TTC549 (cell line): ENCODE data around the gene MYMK.

Experiments
- FAIRE-seq: peaks from 2 replicates; lab custom pipeline; 2012; peaks lifted over from hg19 to GRCh38; lab: Jason Lieb, UNC

The MYMK gene

DNA sequence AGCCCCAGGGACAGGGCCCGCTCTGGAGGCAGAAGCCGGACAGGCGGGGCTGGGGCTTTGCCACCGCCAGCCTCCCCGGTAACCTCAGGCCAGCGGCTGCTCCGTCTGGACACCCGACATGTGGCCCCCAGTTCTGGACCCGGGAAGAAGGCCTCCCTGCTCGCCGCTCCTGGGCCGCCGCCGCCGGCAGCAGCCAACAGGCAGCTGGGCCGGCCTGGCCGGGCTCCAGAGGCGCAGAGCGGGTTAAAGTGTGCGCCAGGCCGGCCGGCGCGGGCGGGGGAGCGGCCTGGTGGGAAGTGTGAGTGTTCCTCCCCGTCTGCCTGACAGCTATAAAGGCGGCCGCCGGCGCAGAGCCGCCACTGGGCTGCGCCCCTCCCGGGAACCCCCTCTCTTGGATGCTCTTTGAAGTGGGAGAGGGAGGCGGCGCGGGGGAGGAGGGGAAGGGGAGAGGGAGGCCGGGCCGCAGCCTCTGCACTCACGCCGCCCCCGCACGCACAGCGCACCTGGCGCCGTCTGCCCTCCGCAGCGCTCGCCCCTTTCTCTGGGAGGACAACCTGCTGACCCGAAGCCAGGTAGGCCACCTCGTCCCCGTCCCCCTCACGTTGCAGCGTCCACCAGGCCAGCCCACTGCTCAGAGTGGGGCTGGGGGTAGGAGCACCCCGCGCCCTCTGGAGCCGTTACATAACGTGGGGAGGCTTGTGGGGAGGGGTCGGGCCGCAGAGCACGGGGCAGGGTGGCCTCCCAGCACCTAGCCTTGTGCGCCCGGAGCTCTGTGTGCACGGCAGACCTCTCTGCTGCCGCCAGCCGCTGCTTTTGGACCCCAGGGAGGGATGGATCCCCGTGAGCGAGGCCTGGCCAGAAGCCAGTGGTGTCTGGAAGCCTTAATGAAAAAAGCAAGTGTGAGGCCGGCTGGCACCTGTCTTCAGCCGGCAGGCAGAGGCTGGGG is 9.9 kb upstream of the MYMK start, which contains the start of gene ADAMTSL2:
Gene ADAMTSL2, plus strand, starts transcription at position 359 of the 946 bp plus-strand sequence. CDS start 2,009 bp downstream, outside the sequence.
- FAIRE-seq: no peak

DNA sequence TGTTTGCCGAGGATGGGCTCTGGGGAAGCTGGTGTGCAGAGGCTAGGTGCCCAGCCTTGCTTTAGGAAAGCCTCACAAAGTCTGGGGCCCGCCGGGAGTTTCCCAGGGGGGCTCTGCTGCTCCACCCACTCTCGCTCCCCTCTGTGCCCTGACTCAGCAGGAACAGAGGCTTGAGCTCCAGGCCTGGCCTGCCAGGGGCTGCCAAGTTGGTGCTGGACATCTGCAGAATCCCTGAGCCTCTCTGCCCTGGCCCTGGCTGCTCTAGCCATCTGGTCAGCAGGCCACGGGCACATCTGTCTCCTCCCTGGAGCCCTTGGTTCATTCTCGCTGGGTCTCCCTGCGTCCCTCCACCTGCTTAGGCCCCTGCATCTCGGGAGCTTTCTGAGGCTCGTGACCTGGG is 9.1 kb upstream of the MYMK start:
- no peak for FAIRE-seq

DNA sequence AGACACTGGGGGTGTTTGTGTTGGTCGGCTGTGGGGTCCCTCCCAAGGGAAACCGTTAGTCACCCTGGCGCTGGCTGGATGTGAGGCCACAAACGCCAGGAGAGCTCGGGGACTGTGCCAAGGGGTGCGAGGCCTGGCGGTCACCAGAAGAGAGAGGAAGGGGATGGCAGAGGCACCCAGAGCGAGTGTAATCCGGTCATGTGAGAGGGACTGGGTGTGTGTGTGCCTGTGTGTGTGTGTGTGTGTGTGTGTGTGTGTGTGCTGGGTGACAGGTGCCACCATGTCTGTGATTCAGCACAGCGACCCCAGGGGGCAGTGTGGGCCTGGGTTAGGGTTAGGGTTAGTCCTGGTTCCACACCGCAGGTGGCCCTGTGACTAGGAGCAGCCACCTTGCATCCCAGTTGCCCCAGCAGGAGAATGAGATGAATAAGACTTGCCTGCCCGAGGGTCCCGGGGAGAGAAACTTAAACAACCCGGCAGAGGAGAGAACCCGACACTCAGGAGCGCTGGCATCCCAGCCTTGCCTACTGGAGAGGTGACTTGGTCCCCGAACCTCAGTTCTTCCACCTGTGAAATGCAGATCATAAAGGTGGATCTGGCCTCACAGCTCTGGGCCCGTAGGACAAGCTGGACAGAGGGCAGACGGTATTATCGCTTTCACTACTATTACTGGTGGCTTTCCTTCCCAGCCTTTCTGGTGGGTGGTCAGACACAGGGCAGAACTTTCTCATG is 8.3 kb upstream of the MYMK start:
- FAIRE-seq: no peak

DNA sequence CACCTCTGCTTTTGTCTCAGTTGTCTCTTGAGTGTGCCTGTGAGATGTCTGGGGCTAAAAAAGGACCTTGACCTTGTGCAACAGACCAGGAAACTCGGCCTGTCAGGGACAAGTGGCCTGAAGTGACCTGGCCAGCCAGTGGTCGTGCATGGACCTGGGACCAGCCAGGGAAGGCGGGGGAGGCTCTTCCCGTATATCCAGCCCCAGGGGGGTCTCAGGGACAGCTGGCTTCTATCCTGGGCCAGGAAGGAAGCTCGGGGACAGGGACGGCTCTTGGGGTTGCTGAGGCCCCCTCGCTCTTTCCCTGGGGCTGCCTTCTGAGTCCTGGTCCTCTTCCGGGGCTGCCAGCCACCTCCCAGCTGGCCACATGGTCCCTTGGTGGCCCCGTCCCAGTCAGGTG is 6.5 kb upstream of the MYMK start:
- no peak for FAIRE-seq

DNA sequence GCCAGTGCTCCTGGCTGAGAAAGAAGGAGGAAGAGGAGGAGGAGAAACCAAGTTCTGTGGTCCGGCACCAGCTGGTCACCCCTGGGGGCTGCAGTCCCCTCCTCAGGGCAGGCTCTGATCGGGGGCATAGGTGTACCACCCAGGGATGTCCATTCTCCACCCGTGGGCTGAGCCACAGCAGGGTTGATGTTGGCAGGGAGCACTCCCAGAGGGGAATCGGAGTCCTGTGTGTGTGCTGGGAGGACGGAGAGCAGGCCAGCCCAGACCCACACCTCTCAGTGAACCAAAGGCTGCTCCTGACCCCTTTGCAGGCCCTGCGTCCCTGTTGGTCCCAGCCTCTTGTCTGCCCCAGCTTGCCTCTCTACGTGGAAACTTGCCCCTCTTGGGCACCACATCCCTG is 5.1 kb upstream of the MYMK start:
- FAIRE-seq: no peak

DNA sequence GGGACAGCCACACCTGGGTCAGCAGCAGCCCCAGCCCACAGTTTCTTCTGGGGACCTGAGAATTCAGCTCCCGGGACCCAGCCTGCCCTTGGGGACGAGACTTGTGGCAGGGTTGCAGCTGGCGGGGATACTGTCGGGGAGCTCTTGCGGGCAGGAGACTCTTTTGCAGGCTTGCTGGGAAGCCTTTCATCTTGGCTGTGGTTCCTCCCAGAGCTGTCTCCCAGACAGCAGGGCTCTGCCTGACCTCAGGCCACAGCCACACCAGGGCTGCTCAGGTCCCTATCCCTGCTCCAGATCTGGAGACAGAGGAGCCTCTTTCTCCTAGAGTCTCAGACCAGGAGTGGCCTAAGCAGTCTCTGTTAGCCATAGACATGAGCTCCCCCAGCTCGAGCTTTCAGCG is 4.7 kb upstream of the MYMK start:
- no peak for FAIRE-seq

DNA sequence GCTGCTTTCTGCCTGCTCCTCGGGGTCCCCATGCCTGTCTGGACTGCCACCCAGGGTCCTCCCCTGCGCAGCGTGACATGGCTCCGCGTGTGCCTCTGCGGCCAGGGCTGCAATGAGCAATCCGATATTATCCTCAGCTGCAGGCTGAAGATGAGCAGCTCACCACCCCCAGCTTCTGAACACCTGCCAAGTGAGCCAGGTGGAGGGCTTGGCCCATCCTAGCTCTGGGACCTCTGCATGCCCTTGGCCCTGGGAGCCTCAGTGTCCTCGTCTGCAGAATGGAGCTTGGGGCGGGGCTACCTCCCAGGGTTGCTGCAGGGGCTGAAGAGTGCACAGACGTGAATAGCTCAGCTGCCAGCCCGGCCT is 4.1 kb upstream of the MYMK start:
- no peak for FAIRE-seq

DNA sequence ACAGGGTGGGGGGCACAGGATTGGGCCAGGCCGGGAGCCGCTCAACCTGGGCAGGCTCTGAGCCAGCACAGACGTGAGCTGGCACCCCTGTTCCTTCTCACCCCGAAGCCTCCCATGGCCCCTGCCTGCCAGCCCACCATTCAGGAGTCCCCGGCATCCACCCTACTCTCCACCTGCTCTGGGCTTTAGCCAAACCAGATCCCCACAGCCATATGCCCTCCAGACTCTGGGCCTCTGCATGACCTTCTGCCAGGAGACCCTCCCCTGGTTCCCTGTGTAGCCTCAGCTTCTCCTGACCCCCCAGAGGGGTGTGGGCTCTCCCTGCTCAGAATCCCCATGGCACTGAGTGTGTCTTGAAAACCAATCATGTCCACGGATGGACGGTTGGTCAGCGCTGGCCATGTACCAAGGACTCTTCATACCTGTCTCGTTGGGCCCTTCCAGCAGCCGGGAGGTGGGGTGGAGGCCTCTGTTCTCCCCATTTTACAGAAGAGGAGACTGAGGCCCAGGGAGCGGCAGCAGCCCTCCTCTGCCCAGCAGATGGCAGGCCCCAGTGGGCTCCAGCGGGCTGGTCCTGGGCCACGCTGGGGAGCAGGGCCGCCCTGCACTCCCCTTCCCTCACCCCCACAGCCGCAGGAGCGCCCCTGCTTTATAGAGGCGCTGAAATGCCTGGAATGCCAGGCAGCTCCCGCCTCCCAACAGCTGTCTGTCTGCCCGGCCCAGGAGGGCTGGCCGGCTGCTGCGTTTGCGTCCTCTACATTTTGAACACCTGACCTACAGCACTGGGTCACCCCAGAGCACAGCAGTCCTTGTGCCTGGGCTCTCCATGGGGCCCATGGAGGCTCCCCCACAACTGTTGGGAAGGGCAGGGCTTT is 3.5 kb upstream of the MYMK start:
- FAIRE-seq: no peak

DNA sequence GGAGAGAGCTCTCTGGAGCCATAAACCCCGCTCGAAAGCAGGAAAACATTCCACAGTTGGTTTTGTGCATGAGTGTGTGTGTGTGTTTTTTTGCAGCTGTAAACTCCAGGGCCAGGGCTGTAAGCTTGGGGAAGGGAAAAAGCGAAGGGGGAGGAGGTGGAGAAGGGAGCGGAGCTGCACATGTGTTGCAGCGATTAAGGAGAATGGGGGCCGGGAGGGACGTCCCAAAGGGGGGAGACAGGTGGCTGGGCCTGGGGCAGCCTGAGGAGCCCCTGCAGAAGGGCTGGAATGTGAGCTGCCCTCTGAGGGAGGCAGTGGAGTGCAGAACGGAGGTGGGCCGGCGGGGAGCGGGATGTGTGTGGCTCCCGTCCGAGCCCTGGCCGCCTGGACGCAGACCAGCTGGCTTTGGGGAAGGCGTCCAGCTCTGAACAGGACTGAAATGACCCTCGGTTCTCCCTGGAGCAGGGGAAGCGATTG is 2.7 kb upstream of the MYMK start:
- FAIRE-seq: no peak

DNA sequence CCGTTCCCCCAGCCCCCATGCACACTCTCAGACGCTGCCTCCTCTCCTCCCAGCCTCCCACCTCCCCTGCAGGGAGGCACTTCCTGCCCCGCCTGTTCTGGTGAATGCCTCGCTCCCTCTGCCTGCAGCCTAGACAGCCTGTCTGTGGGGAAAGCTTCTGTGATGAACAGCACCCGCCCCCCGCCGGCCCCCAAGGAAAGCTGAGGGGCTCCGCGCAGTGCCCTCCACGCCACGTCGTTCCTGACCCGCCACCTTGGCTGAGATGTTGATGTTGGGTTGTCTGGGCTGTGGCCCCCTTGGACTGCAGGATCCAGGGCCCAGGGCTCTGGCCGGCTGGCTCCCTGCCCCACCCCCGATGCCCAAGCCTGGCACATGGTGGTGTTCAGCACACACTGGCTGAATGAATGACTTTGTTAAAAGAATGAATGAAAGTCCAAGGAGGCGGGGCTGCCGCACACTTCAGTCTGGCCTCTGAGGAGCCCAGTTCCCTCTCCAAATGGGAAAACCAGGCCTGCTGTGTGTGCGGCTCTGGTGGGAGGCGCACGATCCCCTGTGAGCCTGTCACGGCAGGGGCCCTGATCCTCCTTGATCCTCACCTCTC is 2.1 kb upstream of the MYMK start:
- no peak for FAIRE-seq

DNA sequence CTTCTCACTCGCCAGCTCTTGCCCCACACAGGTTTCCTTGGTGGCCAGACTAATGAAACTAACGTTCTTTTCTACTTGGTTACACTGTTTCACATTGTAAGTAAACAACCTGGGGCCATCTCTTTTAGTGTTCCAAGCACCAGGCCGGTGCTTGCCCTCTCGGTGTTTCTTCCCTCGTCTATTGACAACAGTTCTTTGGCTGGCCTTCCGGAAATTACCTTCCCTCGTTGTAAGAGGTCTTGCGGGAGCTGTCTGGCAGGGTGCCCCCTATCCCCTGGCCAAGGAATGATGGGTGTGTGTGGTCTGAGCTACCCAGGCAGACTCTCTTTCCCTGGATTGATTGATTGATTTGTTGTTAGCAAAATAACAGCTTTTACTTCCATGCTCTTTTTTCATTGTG is 918 bp upstream of the MYMK start:
- FAIRE-seq: no peak

DNA sequence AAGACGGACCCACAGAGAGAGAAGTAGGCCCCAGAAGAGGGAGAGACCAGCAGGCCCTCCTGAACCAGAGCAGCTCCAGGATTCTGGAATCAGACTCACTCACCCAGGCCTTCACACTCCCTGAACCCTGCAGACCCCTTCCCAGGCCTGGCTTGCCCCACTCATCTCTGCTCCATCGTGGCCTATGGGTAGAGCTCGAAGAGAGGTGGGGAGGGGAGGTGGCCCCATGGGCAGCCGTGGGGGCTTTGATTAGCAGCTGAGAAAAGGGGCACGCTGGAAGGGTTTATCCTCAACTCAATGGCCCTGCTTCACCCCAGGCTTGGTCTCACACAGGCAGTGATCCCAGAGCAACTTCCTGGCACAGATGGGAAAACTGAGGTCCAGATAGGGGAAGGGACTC is 613 bp downstream of the MYMK start:
- no peak for FAIRE-seq

DNA sequence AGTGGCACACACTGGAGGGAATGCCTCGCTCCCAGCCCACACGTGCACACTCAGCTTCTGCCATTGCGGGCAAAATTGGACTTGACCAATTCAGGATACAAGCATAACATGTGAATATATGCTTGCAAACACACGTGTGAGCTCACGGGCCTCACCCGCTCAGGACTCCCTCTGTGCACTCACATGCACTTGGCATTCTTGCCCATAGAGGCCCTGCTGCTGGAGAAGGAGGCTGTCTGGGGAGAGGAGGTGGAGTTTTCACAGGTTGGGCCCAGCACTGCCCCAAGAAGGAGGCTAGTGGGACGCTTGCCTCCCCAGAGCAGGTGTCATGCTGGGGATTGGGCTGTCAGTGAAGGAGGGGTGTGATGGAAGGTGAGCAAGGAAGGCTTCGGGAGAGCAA is 1.7 kb downstream of the MYMK start:
- FAIRE-seq: no peak

DNA sequence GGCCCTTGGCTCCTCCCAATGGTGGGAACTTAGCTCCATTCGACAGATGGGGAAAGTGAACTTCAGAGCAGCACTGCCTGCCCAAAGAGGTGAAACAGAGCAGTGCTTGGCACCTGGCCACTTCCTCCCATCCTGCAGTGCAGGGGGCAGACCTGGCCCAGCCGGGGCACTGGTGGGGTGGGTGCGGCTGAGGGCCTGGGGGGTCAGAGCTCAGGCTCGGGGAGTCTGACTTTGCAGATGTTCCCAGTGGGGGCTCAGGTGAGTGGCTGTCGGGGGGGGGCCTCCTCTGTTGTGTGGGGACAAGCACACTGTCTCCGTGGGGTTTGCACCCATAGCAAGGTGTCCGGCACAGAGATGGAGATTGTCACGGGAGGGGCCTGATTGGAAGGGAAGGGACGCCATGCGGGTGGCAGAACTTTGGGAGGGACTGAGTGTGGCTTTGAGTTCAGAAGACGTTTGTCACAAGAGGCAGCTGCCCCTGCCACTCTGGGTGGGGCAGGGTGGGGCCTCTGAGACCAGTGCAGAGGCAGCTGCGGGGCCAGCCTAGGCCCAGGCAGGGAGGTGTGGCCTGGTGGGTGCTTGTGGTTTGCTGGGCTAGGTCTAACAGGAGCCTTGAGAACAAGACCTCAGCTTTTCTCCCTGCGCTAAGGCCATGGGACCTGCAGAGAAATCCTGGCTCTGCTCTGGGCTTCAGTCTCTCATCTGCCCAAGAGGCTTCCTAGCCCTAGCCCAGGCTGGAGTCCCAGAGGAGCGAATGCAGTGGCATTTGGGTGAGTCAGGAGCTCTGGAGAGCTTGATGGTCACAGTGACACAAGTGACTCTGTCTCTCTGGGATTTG is 2.5 kb downstream of the MYMK start:
- no peak for FAIRE-seq

DNA sequence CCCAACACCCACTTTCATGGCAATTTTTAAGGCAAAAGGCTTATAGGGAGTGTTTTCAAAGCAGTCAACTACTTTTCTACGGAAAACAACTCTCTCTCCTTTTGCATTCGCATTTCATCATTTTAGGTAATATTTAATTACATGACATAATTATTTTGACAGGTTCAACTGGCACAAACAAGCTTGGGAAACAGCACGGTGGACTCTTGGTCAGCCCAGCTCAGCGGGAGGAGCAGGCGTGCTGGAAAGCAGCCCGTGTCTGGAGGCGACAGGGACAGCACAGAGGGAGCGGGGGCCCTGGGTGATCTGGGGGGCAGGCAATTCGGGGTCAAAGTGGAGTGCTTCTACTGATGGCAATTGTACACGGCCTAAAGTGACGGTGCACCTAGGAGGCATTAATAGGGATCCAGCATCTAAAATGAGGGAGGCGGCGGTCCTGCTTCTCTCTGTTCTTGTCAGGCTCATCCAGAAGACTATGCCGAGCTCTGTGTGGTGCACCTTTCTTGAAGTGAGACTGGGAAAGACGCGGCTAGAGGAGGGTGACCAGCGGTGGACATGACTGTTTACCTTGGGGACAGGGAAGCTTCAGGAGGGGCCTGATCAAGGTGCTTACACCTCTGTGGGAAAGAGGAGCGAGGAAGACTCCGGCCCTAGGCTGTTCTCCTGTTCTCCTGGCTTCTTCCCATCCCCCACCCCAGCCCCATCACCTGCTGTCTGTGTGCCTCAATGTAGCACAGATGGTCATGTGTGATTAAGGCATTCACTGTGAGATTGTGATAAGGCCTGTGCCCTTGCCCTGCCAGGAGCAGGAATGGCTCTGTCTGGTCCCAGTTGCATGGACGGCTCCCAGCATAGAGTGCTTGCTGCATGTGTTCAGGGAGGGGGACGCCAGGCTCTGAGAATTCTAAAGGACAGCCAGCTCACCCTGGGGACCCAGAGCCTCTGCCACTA is 3.4 kb downstream of the MYMK start:
- no peak for FAIRE-seq

DNA sequence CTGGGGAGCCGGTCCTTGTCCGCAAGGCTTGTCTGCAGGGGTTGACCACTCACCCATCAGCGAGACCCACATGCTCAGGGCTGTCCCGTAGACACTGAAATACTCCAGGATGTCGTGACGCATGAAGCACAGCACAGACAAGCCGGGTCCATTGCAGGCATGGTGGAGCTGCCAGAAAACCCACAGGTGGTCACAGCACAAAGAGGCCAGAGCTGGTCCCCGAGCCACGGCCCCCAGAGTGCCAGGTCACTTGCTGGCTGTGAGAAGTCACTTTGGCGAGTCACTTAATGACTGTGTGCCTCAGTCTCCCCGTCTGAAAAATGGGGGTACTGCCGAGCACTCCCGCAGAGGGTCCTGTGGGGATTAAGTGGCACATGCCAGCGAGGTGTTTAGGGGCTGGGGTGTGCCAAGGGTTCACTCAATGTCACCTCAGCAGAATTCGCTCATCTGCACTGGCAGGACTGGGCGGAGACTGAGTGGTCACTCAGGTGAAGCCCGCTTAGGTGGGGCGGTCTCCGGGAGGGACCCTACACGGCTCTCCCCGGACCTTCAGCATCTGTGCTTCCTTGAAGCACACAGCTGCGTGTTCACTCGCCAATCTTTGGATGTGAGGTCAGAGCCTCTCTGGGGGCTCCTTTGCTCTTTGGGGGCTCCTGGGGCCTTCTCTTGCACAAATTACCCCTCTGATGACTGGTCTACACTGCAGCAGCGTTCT is 4.5 kb downstream of the MYMK start:
- no peak for FAIRE-seq

DNA sequence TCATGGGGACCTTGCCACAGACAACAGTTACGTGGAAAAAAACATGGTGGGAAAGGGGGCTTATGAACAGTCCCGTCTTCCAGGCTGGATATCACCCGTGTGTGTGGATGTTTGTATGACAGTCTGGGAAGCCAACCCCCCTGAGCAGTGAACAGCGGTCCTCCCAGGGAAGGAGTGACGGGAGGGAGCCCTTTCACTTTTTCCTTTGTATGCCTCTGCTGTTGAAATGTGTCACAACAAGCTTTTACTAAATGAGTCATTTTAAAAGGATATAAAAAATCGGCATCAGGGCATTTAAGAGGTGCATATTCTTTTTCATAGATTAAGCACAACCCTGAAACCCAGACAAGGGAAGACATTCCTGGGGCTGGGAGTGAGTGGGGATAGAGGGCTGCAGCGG is 5.1 kb downstream of the MYMK start:
- FAIRE-seq: no peak

DNA sequence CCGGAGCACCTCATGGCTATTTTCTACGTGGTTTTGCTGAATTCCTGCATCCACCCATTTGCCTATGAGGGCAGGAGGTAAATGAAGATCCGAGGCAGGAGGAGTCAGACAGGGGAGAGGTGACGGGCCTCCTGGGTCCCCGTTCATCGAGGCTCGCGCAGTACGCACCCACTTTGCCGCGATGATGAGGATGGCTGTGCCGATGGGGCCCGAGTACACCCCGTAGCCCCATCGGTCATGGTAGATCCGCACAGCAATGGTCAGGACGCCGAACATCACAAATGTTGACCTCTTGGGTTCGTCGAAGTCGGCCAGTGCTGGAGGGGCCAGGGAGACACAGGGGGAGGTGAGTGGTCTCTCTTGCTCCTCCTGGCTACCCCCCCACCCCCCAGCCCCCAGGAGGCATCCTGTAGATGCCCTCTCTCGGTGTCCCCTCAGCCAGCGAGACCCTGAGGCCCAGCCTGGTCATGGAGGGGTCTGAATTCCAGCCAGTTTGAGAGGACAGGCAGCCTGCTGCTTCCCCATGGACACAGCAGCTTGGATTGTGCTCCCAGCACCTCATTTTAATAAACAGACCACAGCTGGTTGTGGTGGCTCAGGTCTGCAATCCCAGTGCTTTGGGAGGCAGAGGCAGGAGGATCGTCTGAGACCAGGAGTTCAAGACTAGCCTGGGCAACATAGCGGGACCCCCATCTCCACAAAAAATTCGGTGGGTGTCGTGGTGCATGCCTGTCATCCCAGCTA is 5.9 kb downstream of the MYMK start:
- FAIRE-seq: no peak

DNA sequence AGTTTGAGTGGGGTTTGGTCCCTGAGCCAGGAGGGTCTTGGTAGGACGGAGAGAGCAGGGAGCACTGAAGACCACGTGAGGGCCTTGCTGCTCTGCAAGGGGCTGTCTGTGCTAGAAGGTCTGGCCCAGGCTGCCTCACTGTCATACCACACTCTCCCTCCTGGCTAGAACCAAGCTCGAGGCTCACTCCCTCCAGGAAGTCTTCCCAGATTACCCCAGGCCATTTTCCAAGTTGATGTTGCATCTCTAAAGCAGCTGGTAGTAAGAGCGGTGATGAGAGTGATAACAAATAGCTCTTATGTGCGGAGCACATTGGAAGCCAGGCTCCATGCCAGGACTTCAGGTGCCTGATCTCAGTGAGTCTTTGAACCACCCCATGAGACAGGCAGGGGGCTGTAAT is 6.6 kb downstream of the MYMK start:
- no peak for FAIRE-seq
